Measurements from ENCODE around the gene CDH13. TPM values are rescaled to one million over a fixed set of nuclear protein-coding genes. Genes with fewer than 3 reads are reported as not detected.

Gene CDH13
- total and polyA plus RNA-seq, 2 of the 8 experiments (the other 6 are each of a cell fraction or from before 2014, with no cell fraction given) = 2.3 to 2.4 TPM

GRCh38 chr16:83233153-83233552 is 606.4 kb downstream of the CDH13 start (continued):
- no peak for TF ChIP-seq NANOG (IDR thresholded peaks at IDR 0.05; ENCODE audit: insufficient read depth, low read depth, low read length, poor library complexity, severe bottlenecking)
- no peak for TF ChIP-seq CTBP2 (IDR thresholded peaks at IDR 0.05; ENCODE audit: borderline replicate concordance, insufficient read depth, insufficient read length, low read length)
- TF ChIP-seq SIX5 (IDR thresholded peaks at IDR 0.05; ENCODE audit: low read depth, low read length) = no peak
- no peak for TF ChIP-seq BACH1 (IDR thresholded peaks at IDR 0.05; ENCODE audit: low read length)
- TF ChIP-seq SP4 (IDR thresholded peaks at IDR 0.05; ENCODE audit: low read length) = no peak
- no peak for TF ChIP-seq RXRA (IDR thresholded peaks at IDR 0.05; ENCODE audit: insufficient read depth, low read depth, low read length)
- TF ChIP-seq CBX5 (IDR thresholded peaks at IDR 0.05; ENCODE audit: low read depth, low read length) = no peak
- TF ChIP-seq ZNF274 (IDR thresholded peaks at IDR 0.05; ENCODE audit: borderline replicate concordance, extremely low read depth, low read length) = no peak
- TF ChIP-seq RNF2 (IDR thresholded peaks at IDR 0.05; ENCODE audit: borderline replicate concordance, low read depth, low read length, missing control alignments, poor library complexity, severe bottlenecking) = no peak
- no peak for TF ChIP-seq TBP (IDR thresholded peaks at IDR 0.05; ENCODE audit: low read depth, low read length)
- TF ChIP-seq BRCA1 (IDR thresholded peaks at IDR 0.05; ENCODE audit: low read depth, low read length) = no peak
